C4-2B (cell line): Measurements from ENCODE around the gene SLC6A13.
"Not testable (repeated sequence)": the region's sequence is repeated elsewhere in the genome, so short reads cannot be mapped to it uniquely, and the experiment has no call there.

Experiments used
- CTCF ChIP-seq: fragments of 450-650 bp; conservative IDR thresholded peaks from 2 replicates; pipeline ENCODE4 v1.5.1; 2017; ENCODE audit warnings: mild to moderate bottlenecking
- ZFX ChIP-seq: fragments of 450-650 bp; IDR thresholded peaks from 2 replicates; pipeline ENCODE4 v1.6.1; 2017

- TF ChIP-seq CTCF, ZFX: not testable (repeated sequence)
Measured at GRCh38 chr12:235967-236366, 26.7 kb downstream of the SLC6A13 start.
